Activated CD4-positive, alpha-beta T cell treated with anti-CD3 and anti-CD28 coated beads, Interleukin-2, amount 50 U/mL, for 48 hours (primary cell): Measurements from ENCODE around the gene INSIG2.

Experiments used
- DNase-seq, 2 experiments: peaks; one replicate each; pipeline ENCODE4 v3.0.0-alpha.2; 2020

INSIG2 gene

DNA sequence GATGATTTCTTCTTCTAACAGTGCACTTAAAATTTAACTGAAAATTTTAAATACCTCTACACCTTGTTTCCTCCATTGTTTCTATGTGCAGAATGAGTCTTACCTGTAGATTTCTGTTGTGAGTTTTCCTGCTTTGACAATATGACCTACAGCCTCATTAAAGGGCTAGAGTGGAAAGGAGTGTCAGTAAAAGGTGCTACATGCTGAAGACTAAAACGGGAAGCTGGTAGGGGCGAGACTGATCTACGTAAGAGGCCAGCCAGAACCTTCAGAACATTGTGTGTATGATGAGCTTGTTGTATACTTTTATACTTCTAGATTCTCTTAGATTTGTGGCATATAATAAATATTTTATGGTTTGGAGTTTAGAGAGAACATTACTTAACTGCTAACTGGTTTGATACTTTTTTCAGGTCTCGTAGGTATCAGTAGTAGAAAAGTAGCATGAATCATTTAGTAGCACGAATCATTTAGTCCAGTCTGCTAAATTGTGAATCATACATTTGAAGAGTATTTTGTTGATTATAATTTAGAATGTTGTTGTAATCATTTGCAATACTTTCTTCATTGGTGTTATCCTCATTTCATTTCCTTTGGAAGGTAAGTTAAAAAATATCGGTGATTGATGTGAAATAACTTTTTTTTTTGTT, 14.3 kb downstream of the INSIG2 start:
- DNase-seq: no peak

GRCh38 chr2:118103951-118104940, 16.0 kb downstream of the INSIG2 start:
- DNase-seq: no peak

GRCh38 chr2:118105497-118105896, 17.2 kb downstream of the INSIG2 start:
- DNase-seq: no peak

DNA sequence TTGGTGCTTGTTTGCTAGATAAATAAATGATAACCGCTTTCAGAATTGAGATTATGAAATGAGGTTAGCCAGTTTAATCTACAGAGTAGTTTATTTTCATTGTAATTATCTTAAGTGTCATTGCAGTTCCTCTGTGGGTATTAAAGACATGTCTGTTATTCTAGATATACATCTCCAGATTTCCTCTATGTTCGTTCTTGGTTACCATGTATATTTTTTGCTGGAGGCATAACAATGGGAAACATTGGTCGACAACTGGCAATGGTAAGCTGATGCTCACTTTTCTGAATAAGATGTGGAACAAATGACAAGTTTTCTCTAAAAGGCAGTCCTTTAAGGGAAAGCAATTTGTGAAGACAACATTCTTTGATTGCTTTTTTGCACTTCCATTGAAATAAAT, 18.7 kb downstream of the INSIG2 start:
- DNase-seq: no peak

DNA sequence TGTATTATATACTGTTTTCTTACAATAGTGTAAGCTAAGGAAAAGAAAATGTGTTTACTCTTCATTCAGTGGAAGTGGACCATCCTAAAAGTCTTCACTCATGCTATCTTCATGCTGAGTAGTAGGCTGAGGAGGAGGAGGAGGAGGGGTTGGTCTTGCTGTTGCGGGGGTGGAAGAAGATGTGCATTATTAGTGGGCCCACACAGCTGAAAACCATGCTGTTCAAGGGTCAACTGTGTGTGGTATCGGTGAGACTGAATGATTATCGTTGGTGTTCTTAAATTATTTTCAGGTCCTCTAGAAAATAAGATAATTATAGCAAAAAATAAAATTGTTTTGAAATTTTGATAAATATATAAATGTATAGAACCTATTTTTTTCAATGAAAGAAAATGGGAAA, 22.0 kb downstream of the INSIG2 start:
- no peak for DNase-seq

DNA sequence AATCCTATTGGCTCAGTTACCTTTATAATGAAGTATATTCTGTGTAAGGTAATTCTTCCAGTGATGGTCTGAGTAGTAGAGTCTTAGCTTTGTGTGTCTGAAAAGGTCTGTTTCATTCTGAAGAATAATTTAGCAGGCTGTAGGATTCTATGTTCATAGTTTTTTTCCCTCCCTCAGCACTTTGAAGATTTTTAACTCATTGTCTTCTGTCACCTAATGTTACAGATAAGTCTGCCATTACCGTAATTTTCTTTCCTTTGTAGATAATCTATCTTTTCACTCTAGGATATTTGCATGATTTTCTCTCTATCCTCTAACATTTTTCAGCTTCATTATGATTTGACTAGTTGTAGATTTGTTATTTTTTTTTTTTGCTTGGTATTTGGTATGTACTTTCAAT, 22.7 kb downstream of the INSIG2 start:
- no peak for DNase-seq

GRCh38 chr2:118112771-118113334, 24.6 kb downstream of the INSIG2 start:
- DNase-seq: no peak

DNA sequence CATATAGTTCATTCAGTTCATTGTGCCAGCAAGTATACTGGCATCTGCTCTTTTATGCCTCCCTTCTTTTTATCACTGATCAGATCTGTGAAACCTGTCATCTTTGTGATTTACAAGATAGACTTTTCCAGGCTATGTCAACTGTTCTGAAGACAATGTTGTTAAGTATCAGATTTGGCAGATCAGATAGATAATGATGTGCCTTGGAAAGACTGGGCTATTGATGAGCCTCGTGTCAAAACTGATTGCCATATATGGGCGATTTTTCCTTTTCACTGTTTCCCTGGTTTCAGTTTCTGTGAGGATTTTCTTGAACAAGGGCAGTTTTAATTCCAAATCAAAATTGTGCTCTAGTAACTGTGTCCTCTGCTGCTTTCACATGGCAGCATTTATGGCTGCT, 26.6 kb downstream of the INSIG2 start:
- no peak for DNase-seq

- DNase-seq: no peak
These were observed 27.5 kb downstream of the INSIG2 start for GRCh38 chr2:118115761-118116160.

- no peak for DNase-seq
These were observed 30.2 kb downstream of the INSIG2 start for GRCh38 chr2:118118479-118118878.

DNA sequence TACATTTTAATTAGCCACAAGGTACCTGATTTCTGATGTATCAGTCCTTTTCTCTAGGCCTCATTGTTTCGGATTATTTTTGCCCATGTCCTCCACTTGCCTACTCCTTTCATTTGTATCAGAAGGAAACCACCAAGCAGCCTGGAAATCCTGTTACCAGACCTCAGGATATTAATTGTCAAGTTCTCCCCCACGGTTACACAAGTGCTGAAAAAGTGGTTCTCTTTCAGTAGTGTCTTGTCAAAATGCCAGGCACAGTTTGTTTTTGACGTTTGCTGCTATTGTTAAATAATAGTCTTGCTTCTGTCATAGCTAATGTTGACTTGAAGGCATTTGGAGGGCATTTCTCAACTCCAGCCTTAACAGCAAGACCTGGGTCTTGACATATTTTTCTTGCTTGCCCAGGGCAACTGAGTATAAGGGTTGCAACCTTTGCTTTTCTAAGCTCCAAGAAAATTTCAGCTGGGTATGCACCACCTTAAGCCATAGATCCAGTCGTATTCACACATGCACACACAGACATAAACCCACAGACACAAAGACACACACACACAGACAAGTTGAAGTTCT, 31.0 kb downstream of the INSIG2 start:
- DNase-seq: no peak

DNA sequence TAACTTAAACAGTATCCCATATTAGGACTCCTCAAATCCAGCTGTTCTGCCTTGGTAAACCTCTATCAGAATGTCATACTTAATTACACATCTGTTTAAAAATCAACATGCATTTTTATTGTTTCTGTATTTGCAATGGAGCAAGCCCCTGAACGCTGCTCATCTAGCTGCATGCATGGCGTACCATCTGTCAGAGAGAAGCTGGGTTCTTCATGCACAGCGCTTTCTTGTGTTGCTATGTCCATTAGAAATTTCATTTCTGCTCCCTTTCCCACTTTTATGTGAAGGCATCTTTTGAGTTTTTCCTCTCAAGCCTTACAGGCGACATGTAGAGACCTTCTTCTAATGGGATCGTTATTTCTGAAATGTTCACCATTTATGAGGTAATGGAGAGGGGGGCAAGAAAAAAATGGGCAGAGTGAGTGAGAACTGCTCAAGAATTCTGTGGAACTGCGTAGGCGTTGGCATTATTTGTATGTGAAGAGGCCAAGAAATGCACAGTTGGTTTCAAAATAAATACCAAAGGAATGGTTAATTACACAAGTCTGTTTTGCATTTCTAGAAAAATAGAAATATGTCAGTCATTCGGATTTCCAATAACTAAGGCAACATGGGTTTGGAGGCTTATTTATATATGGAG, 31.6 kb downstream of the INSIG2 start:
- no peak for DNase-seq

DNA sequence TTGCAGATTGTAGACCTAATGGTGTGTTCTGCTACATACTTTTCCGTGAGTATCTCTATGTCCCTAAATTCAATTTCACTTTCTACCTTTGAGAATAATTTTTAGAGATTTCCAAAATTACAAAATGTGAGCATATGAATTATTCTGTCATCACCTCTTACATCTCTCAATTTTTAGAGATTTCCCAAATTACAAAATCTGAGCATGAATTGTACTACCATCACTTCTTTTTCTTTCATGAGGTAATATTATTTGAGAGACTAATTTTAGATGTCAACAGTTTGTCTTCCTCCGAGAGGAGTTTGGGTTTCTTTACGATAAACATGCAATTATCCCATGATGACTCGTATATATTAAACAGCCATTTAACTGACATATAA, 32.1 kb downstream of the INSIG2 start:
- no peak for DNase-seq

DNA sequence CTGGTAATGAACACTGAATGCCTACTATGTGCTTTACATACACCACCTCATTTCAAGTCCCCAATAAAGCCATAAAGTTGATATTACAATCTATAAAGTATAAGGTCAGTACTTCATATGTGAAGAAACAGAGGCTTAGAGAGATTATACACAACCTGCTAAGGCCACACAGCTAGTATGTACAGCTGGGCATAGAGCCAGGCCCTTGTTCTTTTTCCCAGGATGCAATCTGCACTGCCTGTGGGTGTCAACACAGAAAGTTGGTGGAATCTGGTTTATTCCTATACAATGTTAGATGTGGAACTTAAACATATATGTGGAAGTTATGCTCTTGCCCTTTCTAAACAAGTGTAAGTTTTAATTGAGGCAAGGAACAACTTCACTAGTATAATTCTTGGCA, 32.8 kb downstream of the INSIG2 start:
- DNase-seq: no peak

DNA sequence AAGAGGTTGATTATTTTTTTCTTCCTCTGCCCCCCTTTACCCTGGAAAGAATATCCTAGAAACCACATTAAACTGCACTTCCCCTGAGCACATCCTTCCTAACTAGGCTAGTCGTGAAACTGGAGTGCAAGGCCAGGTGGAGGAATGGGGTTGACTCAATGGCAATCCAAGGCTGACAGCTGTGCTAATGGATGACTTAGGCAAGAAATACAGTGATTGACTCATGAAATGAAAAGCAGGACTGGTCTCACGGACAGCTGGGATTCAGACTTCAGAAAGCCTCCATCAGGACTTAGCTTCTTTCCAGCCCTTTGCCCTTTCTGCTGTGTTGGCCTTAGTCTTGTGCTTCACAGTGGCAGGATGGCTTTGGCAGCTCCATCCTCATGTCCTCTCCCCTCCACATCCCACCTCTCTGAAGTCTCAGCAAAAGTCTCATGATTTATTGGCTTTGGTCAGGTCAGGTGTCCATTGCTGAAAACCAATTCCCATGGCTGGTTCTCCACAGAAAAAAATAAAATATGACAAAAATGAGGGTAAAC, 33.8 kb downstream of the INSIG2 start:
- no peak for DNase-seq

- DNase-seq: no peak
These were observed 34.5 kb downstream of the INSIG2 start for GRCh38 chr2:118122594-118123281.

DNA sequence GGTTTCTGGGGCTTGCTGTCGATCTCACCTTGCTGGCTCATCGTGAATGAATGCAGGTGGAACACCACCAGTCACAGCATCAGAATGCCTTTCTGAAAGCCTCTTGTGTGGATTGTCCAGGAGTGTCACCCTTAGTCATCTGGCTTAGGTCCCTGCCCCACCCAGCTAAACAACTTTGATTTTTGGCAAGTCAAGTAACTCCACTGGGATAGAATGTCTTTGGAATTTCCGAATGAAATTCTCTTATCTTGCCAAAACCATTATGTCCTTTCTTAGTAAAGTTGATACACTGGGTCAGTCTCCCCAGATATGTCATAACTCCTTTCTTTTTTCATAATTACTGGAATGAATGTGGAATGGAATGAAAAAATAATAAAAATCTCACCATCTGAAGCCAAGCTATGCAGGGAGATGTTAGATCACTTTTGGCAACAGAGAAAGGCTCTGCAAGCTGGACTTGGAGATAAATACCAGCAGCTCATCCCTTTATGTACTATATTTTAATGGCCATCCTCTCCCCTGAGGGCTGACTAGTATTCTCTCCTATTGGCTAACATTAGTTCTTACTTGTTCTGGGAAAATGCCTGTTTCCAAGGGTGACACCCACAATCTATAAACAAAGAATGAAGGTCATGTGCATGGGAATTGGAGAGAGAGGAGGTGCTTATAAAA, 35.4 kb downstream of the INSIG2 start:
- DNase-seq: no peak

DNA sequence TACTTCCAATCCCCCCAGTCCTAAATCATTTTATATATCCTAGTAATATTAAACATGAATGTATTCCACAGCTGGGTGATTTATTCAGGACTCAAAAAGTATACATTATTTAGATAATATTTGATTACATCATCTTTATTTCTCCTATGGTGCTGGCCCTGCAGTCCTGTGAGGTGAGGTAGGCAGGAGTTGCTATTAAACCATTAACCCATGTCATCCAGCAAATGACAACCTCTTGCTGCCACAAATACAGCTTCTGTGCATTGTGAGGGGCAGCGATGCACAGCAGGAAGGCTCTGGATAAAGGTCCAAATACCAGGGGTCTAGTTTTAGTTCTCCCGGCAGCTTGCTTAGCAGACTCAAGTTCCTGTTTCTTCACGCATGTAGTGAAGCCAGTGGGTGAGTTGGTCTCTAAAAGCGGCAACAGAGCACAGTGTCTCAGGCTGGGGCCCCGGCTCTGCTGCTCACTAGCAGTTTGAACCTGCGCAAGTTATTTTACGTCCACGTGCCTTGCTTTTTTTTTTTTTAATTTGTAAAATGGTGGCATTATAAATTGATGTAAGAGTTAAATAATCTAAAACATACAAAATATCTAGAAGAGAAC, 36.1 kb downstream of the INSIG2 start:
- no peak for DNase-seq

DNA sequence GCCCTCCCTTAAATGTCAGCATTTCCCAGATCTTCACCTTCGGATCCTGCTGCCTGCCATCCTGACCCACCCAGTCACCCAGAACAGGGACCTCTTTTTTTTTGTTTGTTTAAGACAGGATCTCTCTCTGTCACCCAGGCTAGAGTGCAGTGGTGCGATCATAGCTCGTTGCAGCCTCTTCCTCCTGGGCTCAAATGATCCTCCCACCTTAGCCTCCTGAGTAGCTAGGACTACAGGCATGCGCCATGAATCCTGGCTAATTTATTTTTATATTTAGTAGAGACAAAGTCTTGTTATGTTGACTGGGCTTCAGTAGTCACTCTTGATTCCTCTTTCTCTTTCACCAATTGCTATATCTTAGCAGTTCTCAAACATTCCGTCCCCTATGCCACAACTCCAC, 39.0 kb downstream of the INSIG2 start:
- no peak for DNase-seq

DNA sequence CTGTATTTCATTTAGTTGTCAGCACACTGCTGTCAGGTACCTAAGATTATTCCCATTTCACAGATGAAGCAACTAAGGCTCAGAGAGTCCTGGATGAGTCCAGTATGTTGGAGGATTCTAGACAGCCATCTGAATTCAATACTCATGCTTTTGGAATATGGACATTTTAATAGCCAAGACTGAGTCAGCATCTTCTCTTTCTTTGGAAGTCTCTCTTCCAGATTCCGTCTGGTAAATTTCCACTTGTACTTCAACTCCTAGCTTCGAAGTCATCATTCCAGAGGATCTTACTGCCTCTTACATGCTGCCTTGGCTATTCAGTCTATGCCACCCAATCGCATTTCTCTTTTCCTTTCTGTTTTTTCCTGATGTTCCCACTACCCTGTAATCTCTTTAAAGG, 40.6 kb downstream of the INSIG2 start:
- DNase-seq: no peak

GRCh38 chr2:118130385-118130784, 42.1 kb downstream of the INSIG2 start:
- no peak for DNase-seq
